ENCODE measurements around the gene MKNK2.
"Not testable (repeated sequence)": the region's sequence is repeated elsewhere in the genome, so short reads cannot be mapped to it uniquely, and the experiment has no call there.

MKNK2 gene

DNA sequence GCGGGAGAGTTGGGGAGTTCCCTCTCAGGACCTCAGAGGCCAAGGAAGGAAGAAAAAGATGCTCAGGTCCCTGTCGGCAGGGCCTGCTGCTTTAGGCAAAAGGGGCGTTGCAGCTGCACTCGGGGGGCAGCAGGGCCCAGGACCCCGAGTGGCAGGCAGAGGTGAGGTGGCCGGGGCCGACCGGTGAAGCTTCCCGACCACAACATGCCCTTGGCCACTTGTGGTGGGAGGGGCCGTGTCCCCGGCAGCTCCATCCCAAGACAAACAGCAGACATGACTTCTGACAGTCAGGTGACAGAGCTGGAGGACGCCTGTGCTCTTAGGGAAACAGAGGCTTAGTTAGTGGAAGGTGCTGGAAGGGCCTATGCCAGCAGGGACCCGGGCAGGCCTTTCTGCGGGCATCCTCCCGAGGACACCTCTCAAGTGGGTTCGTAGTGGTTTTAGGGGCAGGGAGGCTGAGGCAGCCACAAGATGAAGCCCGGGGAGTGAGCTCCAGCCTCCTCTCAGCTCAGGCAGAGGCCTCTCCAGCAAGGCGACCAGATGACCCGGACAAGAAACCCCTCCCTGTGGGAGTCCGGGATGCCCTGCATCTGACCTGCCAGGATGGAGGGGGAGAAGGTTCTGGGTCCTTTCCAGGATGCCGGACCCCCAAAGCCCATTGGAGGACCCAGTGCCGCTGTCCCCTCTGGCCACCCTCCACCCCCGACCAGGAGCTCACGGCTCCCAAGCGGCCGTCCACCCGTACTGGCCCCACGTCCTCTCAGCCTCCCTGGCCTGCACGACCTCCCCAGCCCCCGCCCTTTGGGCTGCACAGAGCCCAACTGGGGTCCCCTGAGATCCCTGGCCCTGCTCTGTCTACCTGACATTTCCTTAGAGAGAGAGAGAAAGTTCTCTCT is 59.8 kb downstream of the MKNK2 start:
- no peak for DNase-seq (ENCODE audit: low spot score)

GRCh38 chr19:1990230-1991017 is 60.6 kb downstream of the MKNK2 start:
- DNase-seq (ENCODE audit: low spot score): no peak

DNA sequence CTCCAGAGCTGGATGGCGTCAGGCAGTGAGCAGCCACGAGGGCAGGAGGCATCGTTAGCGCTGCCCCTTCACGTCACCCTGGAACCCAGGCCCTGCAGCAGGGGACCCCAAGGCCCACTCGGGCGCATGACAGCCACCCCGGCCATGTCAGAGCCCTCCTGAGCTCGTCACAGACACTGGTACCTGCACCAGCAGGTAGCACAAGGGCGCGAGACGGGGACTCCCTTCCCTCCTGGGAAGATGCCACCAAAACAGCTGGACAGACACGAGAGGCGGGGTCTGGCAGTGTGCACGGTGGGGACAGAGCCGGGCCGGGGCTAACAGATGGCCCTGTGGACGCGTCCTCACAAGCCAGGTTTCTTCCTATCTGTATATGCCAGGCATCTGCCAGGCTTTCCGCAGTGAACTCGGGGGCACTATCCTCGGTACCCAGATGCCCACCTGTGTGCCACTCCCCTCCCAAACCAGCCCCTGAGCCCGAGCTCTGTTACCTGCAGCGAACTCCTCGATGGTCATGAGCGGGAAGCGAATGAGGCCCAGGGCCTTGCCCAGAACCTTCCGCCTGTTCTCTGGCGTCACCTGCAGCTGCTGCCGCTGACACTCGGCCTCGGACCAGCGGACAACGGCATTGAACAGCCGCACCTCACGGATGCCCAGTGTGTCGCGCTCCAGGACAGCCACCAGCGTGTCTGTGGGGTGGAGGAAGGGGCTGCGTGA is 61.4 kb downstream of the MKNK2 start:
- DNase-seq (ENCODE audit: low spot score): no peak

GRCh38 chr19:1988464-1988863 is 62.6 kb downstream of the MKNK2 start:
- DNase-seq (ENCODE audit: low spot score): not testable (repeated sequence)
